GM12801 (cell line): ENCODE results near the gene VWA7.

Experiments used
- TF ChIP-seq, protein P1 (sequence below): IDR thresholded peaks from one replicate; pipeline ENCODE4 v1.5.1; 2011; ENCODE audit warnings: control low read depth; ENCODE audit not compliant: insufficient read length; ENCODE audit errors: extremely low read depth

VWA7 gene

GRCh38 chr6:31752739-31753319 lies 24.3 kb downstream of the VWA7 start:
- TF ChIP-seq, protein P1, sequence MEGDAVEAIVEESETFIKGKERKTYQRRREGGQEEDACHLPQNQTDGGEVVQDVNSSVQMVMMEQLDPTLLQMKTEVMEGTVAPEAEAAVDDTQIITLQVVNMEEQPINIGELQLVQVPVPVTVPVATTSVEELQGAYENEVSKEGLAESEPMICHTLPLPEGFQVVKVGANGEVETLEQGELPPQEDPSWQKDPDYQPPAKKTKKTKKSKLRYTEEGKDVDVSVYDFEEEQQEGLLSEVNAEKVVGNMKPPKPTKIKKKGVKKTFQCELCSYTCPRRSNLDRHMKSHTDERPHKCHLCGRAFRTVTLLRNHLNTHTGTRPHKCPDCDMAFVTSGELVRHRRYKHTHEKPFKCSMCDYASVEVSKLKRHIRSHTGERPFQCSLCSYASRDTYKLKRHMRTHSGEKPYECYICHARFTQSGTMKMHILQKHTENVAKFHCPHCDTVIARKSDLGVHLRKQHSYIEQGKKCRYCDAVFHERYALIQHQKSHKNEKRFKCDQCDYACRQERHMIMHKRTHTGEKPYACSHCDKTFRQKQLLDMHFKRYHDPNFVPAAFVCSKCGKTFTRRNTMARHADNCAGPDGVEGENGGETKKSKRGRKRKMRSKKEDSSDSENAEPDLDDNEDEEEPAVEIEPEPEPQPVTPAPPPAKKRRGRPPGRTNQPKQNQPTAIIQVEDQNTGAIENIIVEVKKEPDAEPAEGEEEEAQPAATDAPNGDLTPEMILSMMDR = no peak

DNA sequence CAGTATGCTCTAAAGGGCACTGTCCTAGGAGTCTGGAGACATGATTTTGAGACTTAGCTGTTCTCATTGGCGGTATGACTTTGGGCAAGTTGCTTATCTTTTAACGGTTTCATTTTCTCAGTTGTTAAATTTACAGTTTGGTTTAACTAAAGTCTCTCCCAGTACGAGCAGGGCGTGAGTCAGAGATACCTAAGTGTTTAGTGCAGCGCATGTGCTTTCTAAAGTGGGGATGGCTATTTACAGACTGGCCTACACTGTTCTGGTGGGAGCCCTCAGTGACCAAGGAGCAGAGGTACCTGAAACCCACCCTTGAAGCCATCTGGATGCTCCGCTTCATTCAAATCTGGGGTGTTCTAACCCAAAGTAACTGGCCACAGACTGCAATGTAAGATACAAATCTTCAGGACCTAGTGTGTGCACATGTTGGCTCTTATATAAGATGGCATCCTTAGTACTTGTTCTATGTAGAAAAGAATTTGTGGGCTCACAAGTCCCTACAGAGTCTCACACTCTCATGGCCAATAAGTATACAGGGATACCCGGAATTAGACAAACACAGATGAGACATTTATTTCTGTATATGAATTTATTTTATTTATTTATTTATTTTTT lies 26.6 kb downstream of the VWA7 start:
- TF ChIP-seq, protein P1 = no peak

GRCh38 chr6:31749301-31750036 lies 27.7 kb downstream of the VWA7 start:
- TF ChIP-seq, protein P1 = no peak

DNA sequence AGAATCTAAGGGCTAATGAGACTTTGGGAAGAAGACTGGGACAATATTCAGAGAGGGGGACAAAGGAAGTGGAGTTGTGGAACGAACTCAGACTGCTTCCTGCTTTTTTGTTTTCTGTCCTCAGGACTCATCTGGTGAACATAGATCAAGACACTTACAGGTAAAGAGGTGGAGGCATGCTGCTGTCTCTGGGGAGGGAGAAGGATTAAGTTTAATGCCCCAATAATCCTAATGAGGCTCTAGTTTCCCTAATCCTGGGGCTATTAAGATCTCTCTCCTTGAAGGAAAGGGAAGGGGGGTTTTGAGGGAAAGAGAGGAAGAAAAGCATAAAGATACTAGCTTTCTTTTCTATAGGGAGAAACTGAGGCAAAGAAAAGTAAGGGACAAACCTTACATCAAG lies 32.7 kb downstream of the VWA7 start:
- TF ChIP-seq, protein P1 = no peak

- TF ChIP-seq, protein P1 = no peak
These were observed 34.2 kb downstream of the VWA7 start for GRCh38 chr6:31742894-31743293.

DNA sequence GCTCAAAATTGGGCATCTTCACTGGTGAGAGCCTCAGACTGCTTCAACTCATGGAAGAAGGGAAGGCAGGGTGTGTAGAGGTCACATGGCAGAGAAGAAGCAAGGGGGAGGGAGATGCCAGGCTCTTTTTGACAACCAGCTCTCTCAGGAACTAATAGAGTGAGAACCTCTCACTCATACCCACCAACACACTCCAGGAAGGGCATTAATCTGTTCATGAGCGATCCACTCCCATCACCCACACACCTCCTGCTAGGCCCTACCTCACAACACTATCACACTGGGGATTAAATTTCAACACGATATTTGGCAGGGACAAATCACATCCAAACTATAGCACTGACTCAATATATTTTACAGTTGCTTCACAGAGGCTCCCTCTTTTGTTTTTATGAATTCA lies 35.3 kb downstream of the VWA7 start:
- TF ChIP-seq, protein P1 = no peak

DNA sequence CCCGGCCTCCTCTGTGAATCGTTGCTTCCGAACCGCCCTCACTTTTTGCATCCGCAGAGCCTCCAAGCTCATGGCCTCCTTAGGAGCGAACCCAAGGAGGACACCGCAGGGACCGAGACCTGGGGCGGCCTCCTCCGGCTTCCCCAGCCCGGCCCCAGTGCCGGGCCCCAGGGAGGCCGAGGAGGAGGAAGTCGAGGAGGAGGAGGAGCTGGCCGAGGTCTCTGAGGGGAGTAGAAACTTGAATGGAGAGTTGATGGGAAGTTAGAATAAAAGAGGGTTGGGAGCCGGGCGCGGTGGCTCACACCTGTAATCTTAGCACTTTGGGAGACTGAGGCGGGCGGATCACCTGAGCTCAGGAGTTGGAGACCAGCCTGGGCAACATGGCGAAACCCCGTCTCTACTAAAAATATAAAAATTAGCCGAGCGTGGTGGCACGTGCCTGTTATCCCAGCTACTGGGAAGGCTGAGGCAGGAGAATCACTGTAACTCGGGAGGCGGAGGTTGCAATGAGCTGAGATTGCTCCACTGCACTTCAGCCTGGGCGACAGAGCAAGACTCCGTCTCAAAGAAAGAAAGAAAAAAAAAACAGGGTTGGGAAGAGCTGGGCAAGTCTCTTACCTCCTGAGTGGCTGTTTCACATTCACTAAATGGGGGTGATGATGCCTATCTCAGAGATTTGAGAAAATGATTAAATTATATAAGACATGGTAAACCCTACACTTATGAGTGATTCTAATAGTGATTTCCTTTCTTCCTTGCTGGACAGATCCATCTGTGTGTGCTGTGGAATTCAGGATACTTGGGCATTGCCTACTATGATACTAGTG lies 36.5 kb downstream of the VWA7 start:
- TF ChIP-seq, protein P1 = no peak
